HG03439 (cell line): ENCODE measurements around the gene AP5B1.

ENCODE experiments used
- ATAC-seq: cut with Tn5 transposase; IDR thresholded peaks from one replicate; pipeline ENCODE4 v1.9.1; 2021; ENCODE audit warnings: mild to moderate bottlenecking, moderate library complexity; ENCODE audit not compliant: unreplicated experiment

The AP5B1 gene

DNA sequence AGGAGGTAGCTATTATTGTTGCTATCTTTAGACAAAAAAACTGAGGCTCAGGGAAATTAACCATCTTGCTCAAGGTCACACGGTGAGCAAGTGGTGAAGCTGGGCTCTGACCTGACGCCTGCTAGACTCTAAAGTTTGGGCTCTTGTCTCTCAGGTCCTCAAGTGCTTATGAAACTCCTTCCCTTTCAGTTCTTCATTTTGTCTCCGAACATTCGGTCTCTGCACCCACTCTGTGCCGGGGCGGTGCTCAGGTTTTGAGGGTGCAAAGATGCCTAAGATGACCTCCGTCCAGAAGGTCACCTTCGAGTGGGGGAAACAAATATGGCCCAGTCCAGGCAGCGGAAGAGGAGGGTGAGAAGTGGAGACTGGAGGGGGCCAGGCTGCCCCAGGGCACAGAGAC lies 22.1 kb upstream of the AP5B1 start:
- peak; percentile 81 for ATAC-seq

- no peak for ATAC-seq
Measured at GRCh38 chr11:65801153-65801987, 20.6 kb upstream of the AP5B1 start.

DNA sequence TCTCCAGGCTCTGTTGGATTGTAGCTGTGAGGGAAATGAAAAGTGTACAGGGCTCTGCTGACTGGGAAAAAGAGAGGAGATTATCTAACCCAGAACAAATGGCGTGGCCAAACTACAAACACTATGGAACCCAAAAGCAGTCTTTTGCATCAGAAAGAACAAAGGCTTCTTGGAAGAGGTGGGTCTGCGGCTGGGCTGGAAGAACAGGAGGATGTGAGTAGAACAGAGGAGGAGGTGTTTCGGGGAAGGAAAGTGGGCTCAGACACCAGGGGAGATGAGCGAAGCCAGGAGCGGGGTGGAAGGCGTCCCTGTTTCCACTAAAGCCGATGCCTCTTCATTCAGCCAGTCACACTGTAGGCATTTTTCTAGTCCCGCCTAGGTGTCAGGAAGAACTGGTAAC lies 18.1 kb upstream of the AP5B1 start:
- ATAC-seq: no peak

DNA sequence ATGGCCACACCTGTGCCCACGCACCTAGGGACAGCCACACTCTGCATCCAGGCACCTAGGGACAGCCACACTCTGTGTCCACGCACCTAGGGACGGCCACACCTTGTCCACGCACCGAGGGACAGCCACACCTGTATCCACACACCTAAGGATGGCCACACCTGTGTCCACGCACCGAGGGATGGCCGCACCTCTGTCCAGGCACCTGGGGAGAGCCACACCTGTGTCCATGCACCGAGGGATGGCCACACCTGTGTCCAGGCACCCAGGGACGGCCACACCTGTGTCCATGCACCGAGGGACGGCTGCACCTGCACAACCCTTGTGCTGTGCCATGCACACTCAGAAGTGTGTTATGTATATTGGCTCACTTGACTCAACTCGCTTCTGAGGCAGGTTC lies 16.9 kb upstream of the AP5B1 start:
- ATAC-seq: no peak

- ATAC-seq: no peak
Measured at GRCh38 chr11:65796726-65797601, 16.2 kb upstream of the AP5B1 start.

GRCh38 chr11:65794570-65795510 lies 14.1 kb upstream of the AP5B1 start:
- no peak for ATAC-seq

- ATAC-seq: no peak
Measured at GRCh38 chr11:65793625-65794400, 13.0 kb upstream of the AP5B1 start.

- no peak for ATAC-seq
Measured at GRCh38 chr11:65793144-65793581, 12.4 kb upstream of the AP5B1 start.

GRCh38 chr11:65792456-65792855 lies 11.7 kb upstream of the AP5B1 start:
- ATAC-seq: no peak

DNA sequence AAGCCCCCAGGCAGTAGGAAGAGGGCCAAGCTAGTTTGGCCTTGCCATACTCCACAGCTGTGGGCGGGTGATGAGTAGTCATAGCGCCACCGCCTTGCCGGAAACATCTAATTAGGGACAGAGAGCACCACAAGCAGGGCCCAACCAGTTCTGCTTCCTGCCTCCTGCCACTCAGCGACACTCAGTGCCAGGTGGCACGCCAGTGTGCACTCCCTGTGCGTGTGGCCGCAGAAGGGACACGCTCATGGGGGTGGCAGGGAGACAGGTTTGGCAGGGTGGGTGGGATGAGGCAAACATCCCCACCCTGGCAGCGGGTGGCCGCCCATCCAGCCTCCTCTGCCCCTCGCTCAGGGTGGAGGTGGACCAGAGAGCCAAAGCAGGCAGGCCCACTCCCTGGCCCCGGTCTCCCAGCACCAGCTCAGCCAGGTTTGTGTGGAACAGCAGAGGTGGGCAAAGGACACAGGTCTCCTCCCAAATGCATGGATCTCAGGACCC lies 11.0 kb upstream of the AP5B1 start:
- no peak for ATAC-seq

- ATAC-seq: no peak
Measured at GRCh38 chr11:65790902-65791650, 10.3 kb upstream of the AP5B1 start.

DNA sequence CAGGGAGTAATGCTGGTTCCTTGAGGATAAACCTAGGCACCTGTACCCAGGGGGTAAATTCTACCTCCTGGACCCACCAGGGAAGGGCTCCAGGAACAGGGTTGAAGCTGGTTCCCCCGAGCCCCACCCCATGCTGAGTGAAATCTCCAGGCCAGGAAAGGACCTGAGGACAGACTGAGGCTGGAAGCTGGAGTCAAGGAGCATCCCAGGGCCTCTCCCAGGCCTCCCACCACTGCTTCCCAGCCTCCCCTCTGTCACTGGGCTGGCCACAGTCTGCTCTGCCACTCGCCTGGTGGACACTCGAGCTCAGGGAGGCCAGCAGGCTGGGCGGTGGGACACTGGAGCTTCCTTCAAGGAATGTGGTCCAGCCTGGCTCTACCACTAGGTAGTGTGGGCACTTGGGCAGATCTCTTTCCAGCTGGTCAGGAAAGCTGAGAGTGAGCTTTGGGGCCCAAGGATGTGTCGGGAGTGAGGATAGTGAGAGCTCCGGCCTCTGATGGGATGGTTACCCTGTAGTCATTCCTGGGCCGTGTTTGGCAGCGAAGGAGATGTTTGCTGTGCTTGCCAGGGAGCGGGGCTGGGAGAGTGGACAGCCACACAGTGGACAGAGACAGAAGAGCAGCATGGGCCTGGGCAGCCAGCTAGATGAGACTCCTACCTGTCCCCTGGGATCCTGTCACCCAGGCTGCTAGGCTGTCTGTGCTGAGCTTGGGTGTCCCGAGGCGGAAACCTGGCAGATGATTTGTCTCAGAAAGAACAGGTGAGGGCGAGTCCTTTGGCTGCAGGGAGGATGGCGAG lies 9.5 kb upstream of the AP5B1 start:
- no peak for ATAC-seq

DNA sequence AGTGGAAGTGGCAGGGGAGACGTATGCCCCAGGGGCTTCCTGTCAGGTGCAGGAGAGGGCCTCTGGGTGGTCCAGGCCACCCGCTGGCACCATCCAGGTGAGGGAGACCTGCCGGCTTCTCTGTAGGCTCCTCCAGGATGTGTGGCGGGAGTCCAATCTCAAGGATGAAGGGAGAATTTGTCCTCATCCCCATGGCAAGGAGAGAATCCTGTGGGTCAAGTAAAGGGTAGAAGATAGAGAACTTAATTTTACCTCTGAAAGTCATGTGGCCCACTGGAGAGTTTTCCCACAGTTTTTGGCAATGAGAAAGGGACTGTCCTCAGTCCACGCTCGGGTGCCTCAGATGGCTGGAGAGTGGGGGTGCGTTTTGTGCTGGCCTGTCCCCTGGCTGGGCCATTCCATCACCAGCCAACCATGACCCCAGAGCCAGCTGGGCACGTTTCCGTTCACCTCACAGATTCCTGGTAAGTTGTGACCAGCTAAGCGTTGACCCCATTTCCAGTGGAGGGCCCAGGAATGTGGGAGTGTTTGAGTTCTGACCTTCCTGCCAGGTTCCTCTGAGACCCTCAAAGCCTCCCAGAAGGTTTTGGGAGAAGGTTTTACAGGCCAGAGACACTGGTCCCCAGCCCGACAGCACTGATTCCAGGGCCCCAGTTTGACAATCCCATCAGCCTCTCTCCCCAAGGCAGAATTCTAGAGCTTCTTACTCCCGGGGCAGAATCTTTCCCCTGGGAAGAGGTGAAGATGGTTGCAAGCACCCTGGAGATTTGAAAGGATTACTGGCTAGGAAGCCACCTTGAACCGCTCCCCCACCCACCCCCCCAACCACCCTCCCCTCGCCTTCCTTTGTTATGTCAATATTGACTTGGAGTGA lies 8.7 kb upstream of the AP5B1 start:
- no peak for ATAC-seq

GRCh38 chr11:65788821-65789220 lies 8.0 kb upstream of the AP5B1 start:
- ATAC-seq: no peak

DNA sequence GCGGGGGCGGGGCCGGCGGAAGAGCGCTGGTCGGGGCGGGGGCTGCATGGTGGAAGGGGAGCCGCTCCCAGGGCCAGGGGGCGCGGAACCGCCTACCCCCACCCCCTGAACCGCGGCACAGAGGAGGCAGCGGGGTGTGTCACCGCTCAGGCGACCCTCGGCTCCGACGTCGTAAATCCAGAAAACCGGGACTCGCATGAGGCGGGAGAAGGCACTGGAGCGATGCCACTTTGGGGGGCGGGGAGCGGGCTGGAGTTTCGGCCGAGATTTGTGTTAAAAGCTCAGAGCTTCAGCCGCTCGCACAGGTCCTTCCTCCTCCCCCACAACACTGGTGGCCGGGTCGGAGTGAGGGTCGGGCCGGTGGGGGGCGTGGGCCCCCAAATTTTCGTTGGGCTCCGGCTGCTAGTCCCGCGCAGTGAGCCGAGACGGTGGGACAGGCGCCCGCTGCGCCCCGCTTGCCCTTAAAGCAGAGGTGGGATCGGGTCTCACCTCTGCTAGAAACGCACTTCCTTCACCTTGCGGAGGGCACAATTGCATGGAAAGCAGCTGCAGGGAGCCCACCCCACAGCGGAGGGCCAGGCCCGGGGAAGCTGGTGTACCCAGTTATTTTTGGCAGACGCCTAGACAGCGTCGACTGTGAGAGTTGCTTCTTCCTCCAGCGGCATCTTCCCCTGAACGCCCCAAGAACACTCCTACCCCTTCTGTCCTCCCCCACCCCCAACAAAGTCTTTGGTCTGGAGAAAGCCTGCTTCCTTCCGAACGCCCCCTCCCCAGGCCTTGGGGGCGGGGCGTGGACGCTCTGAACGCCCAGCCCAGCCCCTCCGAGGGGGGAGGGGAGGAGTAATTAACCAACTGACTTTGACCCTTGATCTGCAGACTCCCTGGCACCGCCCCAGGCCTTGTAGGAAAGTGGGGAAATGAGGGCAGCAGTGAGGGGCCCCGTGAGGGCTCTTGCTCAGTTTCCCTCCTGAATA lies 7.2 kb upstream of the AP5B1 start:
- ATAC-seq: no peak
